Keratinocyte (primary cell): Measurements from ENCODE around the gene TBRG4.

Experiments used
- CTCF ChIP-seq, 3 experiments: IDR thresholded peaks in 1 of 3; conservative IDR thresholded peaks in 1 of 3; optimal IDR thresholded peaks in 1 of 3; 2 replicates in 2 of 3; 3 replicates in 1 of 3; pipeline versions ENCODE3 to v1.5.1; 2011; ENCODE audit warnings: low read length in 3 of 3, mild to moderate bottlenecking in 3 of 3, moderate library complexity in 2 of 3, control low read depth in 1 of 3, inconsistent platforms in 1 of 3; ENCODE audit not compliant: insufficient read depth in 2 of 3; ENCODE audit errors: extremely low read depth in 1 of 3
- EZH2 ChIP-seq: IDR thresholded peaks from one replicate; pipeline ENCODE4 v1.6.1; 2012; ENCODE audit warnings: inconsistent platforms, mild to moderate bottlenecking, low read length, moderate library complexity

GRCh38 chr7:45065031-45065995, 46.2 kb downstream of the TBRG4 start:
- TF ChIP-seq CTCF (optimal IDR thresholded peaks at IDR 0.05 in 1 of 3, IDR thresholded peaks at IDR 0.05 in 1 of 3, conservative IDR thresholded peaks at IDR 0.05 in 1 of 3; ENCODE audit: extremely low read depth in 1 of 3, insufficient read depth in 2 of 3, low read length in 3 of 3) = no peak
- no peak for TF ChIP-seq EZH2
